HFF-Myc (cell line): Measurements from ENCODE around the gene ENTPD1.

Source experiments
- DNase-seq: peaks from one replicate; pipeline ENCODE4 v3.0.0-alpha.2; 2011; ENCODE audit warnings: low read depth; ENCODE audit errors: extremely low read depth
- H3K4me3 ChIP-seq: replicated peaks from 2 replicates; pipeline ENCODE4 v1.5.1; 2011; ENCODE audit warnings: low read depth, mild to moderate bottlenecking, control low read depth, low read length
- TF ChIP-seq, protein P1 (sequence below): IDR thresholded peaks from 2 replicates; pipeline ENCODE4 v1.5.1; 2012; ENCODE audit warnings: mild to moderate bottlenecking, low read depth, low read length, control low read depth; ENCODE audit errors: missing control alignments

Gene ENTPD1

DNA sequence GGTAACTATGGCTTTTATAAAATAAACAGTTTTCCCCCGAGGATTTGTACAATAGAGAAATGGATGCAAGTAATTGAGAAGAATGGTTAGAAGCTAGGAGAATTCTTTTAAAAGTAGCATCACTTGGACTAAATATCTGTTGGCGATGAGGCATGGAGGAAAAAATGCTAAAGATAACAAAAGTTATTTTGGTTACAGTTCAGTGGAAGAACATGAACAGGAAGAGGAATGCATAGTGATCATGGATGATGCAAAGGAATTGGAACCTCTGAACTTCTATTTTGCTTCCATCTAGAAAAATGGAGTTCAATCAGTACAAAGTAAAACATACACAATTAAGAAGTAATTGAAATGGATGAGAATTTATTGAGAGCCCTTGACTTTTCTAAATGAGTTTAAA, 32.9 kb downstream of the ENTPD1 start:
- no peak for DNase-seq
- TF ChIP-seq, protein P1, sequence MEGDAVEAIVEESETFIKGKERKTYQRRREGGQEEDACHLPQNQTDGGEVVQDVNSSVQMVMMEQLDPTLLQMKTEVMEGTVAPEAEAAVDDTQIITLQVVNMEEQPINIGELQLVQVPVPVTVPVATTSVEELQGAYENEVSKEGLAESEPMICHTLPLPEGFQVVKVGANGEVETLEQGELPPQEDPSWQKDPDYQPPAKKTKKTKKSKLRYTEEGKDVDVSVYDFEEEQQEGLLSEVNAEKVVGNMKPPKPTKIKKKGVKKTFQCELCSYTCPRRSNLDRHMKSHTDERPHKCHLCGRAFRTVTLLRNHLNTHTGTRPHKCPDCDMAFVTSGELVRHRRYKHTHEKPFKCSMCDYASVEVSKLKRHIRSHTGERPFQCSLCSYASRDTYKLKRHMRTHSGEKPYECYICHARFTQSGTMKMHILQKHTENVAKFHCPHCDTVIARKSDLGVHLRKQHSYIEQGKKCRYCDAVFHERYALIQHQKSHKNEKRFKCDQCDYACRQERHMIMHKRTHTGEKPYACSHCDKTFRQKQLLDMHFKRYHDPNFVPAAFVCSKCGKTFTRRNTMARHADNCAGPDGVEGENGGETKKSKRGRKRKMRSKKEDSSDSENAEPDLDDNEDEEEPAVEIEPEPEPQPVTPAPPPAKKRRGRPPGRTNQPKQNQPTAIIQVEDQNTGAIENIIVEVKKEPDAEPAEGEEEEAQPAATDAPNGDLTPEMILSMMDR = no peak
- no peak overlapping the region for H3K4me3 ChIP-seq

DNA sequence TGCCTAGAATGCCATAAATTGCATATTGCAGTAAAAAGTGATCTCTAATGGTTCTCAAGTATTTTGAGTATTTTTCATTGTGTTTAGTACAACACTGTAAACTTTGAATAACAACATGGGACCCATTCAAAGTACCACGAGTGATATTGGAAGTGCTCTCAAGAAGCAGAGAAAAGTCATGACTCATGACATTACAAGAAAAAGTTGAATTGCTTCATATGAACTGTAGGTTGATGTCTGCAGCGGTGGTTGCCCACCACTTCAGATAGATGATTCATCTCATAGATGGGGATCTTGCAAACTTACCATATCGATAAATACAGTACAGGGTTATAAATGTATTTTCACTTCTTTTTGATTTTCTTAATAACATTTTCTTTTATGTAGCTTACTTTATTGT, 33.9 kb downstream of the ENTPD1 start:
- no peak for DNase-seq
- H3K4me3 ChIP-seq = no peak overlapping the region
- TF ChIP-seq, protein P1 = no peak

DNA sequence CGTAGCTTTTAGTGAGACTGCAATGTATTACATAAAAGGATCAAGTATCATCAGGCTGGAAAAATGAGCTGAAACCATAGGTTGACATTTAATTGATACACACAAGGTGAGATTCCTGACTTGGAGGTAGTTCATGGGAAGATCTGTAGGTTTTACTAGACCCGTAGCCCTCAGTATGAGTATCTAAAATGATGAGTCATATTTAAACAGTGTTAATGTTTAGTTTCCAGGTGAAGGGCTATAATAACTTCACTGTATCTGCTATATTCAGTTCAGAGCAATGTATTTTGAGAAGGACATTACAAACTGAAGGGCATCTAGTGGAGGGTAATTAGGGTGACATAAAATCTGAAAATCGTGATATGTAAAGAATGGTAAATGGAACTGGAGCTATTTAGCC, 35.0 kb downstream of the ENTPD1 start:
- TF ChIP-seq, protein P1 = no peak

DNA sequence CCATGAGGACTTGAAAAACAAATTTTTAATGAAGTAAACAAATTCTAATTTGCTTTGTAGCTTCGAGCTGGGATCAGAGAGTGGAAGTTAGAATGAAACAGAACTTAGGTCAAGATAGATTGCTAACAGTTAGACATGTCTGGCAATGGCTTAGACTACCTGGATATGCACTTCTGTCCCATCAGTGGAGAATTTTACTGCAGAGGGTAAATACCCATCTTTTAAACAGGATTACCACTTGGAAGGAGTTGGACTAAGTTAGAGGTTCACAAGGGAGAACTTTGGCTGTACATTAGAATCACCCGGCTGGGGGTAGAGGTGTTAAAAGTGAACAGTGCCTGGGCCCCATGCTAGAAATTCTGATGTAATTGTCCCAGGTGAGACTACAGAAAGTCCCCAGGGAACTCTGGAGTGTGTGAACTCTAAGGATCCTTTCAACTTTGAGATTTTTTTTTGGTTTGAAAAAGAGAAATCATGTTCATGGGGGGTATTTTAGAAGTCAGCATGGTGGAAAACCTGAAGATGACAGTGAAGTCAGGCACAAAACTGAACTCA, 35.5 kb downstream of the ENTPD1 start:
- TF ChIP-seq, protein P1 = no peak
- no peak overlapping the region for H3K4me3 ChIP-seq
- DNase-seq = no peak

More for the DNA sequence above, 35.0 kb downstream of the ENTPD1 start:
- no peak overlapping the region for H3K4me3 ChIP-seq
- no peak for DNase-seq

DNA sequence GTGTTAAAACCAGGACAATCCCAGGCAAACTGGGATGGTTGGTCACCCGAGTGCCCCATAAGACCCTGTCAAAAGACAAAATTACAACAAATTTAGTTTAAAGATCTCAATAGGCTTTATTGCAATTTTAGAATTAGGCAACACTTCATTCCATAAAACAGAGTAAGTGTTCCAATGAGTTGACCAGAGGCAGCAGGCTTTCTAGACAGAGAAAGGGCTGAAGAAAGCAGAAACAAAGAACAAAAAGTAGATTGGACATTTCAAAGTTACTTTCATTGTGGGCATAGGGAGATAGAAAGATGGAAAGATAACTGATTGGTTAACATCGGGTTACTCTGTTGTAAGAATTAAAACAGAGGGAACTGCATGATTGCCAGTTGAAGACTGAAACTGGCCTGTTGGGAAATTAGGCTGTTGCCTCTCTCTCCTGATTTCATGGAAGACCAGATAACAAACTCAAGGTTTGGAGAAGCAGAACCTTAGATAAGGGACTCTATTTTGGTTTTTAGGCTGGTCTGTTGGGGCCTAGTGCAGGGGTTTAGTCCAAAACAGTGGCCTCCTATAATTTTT, 36.3 kb downstream of the ENTPD1 start:
- TF ChIP-seq, protein P1 = no peak
- H3K4me3 ChIP-seq = no peak overlapping the region
- no peak for DNase-seq

DNA sequence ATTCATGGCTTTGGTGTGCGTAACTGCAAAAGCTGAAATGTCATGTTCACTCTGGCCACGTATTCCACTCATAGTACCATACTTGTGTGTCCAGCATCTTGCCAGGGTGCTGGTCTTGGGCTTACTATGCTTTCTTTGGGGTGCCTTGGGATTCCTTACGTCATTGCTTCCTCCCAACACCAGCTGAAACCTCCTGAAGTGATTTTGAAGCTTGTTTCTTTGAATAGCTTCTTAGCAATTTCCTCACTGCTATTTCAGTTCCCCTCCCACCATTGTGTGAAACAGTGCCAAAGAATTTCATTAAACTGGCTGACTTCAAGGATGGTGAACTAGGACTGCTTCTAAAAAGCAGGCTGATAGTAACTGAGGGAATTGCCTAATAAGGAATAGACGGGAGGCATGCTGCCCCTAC, 36.9 kb downstream of the ENTPD1 start:
- no peak for DNase-seq
- TF ChIP-seq, protein P1 = no peak
- H3K4me3 ChIP-seq = no peak overlapping the region
